ENCODE data around the gene RWDD1. TPM values are rescaled to one million over a fixed set of nuclear protein-coding genes. Genes with fewer than 3 reads are reported as not detected.

Gene RWDD1
- total and polyA plus RNA-seq, 2 of the 13 experiments (the other 11 are each of a cell fraction or from before 2014, with no cell fraction given), result 27.4 to 67.1 TPM

- Histone ChIP-seq H3K4me1 (ENCODE audit: insufficient read depth, low read length) (peaks cover 8% of the 10 kb centered on the region; the same call in 1 of the 2 replicates), H3K79me2 (ENCODE audit: insufficient read depth, low read length) (no peaks in the 10 kb centered on the region), H3K4me3 (replicated peaks in 1 of 3; ENCODE audit: insufficient read depth in 1 of 3, low read depth in 2 of 3, low read length in 3 of 3) (no peak overlapping the region), H4K20me1 (ENCODE audit: insufficient read depth, low read length) (no peaks in the 10 kb centered on the region), H3K9ac (ENCODE audit: insufficient read depth, low read depth, low read length) (no peak overlapping the region), H3K36me3 (replicated peaks in 1 of 2; ENCODE audit: control insufficient read depth in 1 of 2, insufficient read depth in 2 of 2, low read length in 2 of 2) (no peaks in the 10 kb centered on the region), H3K9me3 (ENCODE audit: low read length) (no peaks in the 10 kb centered on the region), H3K4me2 (ENCODE audit: low read depth, low read length) (no peak overlapping the region), H3K27me3 (ENCODE audit: control insufficient read depth in 1 of 2, insufficient read depth in 2 of 2, low read length in 2 of 2) (peaks cover 0 to 9% of the 10 kb centered on the region in 2 experiments; a peak in 1 of 5 replicates), H2AFZ (ENCODE audit: low read length) (no peak overlapping the region), H3K27ac (ENCODE audit: extremely low read length, insufficient read depth, low read length) (no peak overlapping the region)
- DNase-seq (ENCODE audit: low spot score), result no peak
- CTCF ChIA-PET (ENCODE audit: low intra/inter-chr PET ratio, low total read pairs), result no interaction called here
- BruUV-seq (replicated peaks), result no TSS peak
- no peak for TF ChIP-seq HOXA3 (CRISPR knock-in tag; IDR thresholded peaks at IDR 0.05)
- TF ChIP-seq ZNF263 (CRISPR knock-in tag; IDR thresholded peaks at IDR 0.05), result no peak
- TF ChIP-seq MAFF (IDR thresholded peaks at IDR 0.05; ENCODE audit: low read depth, low read length), result no peak
- no peak for TF ChIP-seq MEIS1 (CRISPR knock-in tag; IDR thresholded peaks at IDR 0.05; ENCODE audit: borderline replicate concordance)
- TF ChIP-seq MTF2 (CRISPR knock-in tag; IDR thresholded peaks at IDR 0.05; ENCODE audit: borderline replicate concordance), result no peak
- TF ChIP-seq MAFK (conservative IDR thresholded peaks at IDR 0.05 in 1 of 2, IDR thresholded peaks at IDR 0.05 in 1 of 2; ENCODE audit: low read length in 2 of 2), result no peak
- TF ChIP-seq CHD4 (IDR thresholded peaks at IDR 0.05; ENCODE audit: borderline replicate concordance, low read length), result no peak
- TF ChIP-seq SRSF4 (IDR thresholded peaks at IDR 0.05; ENCODE audit: low read depth, low read length, poor library complexity, severe bottlenecking), result no peak
- no peak for TF ChIP-seq POLR2A (IDR thresholded peaks at IDR 0.05; ENCODE audit: insufficient read depth in 1 of 2, low read depth in 2 of 2, low read length in 2 of 2)
- TF ChIP-seq ZC3H4 (CRISPR knock-in tag; IDR thresholded peaks at IDR 0.05; ENCODE audit: borderline replicate concordance), result no peak
- no peak for TF ChIP-seq ZNF225 (CRISPR knock-in tag; IDR thresholded peaks at IDR 0.05)
- TF ChIP-seq GMEB1 (CRISPR knock-in tag; IDR thresholded peaks at IDR 0.05; ENCODE audit: borderline replicate concordance), result no peak
- no peak for TF ChIP-seq XRCC5 (optimal IDR thresholded peaks at IDR 0.05; ENCODE audit: low read length)
- no peak for TF ChIP-seq ZNF747 (CRISPR knock-in tag; IDR thresholded peaks at IDR 0.05; ENCODE audit: borderline replicate concordance)
- TF ChIP-seq ZFP36L2 (CRISPR knock-in tag; IDR thresholded peaks at IDR 0.05), result no peak
- intact Hi-C loops (cut with micrococcal nuclease; ENCODE audit: unreplicated experiment) (loop anchor here (10.0 kb wide), 1 partner anchor 315 kb away; no protein-coding TSS in a partner anchor), in situ Hi-C loops (cut with HindIII; ENCODE audit: extremely low pct_ligation_motif_present, low pct_unique_long_range_greater_than_20kb) (loop anchor here (10.0 kb wide), 1 partner anchor 245 kb away; no protein-coding TSS in a partner anchor)
- ATAC-seq, result no peak
- 29% methylated on average over 3 of the region's 3 CpGs for WGBS (ENCODE audit: low lambda C conversion rate)
- POLR2A ChIA-PET, result no interaction called here
- FAIRE-seq, result no peak
These were observed 41.6 kb upstream of the RWDD1 start for GRCh38 chr6:116529466-116530290.

All from HepG2 (cell line).